ENCODE data around the gene GIMAP8.
"Not testable (repeated sequence)": the region's sequence is repeated elsewhere in the genome, so short reads cannot be mapped to it uniquely, and the experiment has no call there.

The GIMAP8 gene

GRCh38 chr7:150471886-150472285 lies 21.5 kb downstream of the GIMAP8 start:
- no peak for DNase-seq

DNA sequence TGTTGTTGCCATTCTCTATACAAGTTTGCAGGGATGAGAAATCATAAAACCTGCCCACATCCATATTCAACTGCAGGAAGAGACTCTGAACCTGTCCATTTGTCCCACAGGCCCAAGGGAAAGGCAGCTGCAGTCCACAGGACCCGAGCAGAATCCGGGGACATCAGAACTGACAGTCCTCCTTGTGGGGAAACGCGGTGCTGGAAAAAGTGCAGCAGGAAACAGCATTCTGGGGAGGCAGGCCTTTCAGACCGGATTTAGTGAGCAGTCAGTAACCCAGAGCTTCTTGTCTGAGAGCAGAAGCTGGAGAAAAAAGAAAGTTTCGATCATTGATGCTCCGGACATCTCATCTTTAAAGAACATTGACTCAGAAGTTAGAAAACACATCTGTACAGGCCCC lies 23.5 kb downstream of the GIMAP8 start:
- DNase-seq = no peak

- DNase-seq = peak in 1 of 2 donors; percentile 42
These were observed 25.9 kb downstream of the GIMAP8 start for GRCh38 chr7:150476285-150476684.

DNA sequence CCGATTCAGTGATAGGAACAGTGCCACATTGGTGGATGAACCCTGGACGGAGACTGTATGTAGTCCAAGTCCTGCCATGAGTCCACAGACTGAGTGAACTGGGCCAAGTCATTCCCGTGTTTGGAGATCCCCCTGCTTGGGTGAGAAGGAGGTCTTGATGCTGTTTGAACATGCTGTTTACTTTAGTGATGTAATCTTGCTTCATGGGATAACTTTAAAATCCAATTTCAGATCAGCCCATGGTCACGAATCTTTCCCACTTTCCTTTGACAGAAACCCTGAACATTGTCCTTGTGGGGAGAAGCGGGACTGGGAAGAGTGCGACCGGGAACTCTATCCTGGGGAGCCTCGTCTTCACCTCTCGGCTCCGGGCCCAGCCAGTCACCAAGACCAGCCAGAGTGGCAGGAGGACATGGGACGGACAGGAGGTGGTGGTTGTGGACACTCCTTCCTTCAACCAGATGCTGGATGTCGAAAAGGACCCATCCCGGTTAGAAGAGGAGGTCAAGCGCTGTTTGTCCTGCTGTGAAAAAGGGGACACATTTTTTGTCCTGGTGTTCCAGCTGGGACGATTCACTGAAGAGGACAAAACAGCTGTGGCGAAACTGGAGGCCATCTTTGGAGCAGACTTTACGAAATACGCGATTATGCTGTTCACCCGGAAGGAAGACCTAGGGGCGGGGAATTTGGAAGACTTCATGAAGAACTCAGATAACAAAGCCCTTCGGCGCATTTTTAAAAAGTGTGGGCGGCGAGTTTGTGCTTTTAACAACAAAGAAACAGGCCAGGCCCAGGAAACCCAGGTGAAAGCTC lies 26.6 kb downstream of the GIMAP8 start:
- peak in 1 of 2 donors; percentile 56 for DNase-seq

DNA sequence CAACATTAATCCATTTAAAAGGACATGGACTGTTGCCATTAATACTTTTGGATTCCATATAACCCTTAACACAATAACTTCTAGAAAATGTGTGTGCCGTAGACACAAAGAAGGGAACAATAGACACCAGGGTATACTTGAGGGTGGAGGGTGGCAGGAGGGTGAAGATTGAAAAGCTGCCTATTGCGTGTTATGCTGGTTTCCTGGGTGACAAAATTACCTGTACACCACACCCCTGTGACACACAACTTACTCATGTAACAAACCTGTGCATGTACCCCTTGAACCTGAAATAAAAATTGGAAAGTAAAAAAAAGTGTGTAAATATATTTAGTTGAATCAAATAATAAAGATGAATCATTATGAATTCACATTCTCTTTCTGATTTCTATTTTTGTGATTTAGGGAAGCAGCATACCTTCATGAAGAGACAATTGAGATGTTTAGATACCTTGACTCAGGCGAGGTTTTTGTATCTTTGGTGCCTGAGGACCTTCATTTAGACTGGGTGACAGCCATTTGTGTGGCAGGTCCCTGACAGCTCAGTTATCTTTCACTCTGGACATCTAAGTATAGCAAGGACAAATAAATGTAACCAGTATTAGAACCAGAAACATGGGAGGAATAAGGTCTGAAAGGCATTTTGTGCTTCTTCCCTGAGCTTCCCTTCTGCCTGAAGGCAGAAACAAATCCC lies 28.7 kb downstream of the GIMAP8 start:
- peak; percentile 82 to 87 for DNase-seq

DNA sequence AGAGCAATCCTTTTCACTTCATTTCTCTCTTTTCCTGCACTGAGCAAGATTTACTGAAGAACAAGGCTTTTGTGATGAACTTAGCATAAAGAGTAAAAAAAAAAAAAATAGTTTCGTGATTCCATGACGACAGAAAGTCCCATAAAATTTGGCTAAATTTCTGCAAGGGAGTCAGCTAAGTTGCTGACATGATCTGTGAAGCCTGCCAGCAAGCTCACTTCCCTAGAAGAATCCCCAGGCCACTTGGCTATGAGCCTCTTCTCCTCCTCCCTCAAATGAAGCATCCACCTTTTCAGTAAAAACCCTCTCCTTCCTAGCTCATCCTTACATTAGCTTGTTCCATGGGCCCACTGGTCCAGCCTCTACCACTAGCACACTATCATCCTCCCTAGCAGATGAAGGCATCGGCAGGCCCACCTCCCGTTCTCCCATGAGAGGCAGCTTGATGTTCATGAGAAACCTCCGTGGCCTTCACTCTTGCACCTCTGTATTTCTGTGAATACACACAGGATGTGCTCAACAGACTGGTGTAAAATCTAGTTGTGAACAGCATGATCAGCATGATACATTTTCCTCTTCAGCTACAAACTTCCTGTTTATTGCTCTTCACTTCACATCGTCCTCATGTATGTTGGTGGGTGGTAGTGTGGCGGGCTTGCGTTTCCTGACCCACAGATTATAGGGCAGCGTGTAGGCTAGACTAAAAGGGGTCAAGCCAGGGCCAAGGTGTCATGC lies 30.9 kb downstream of the GIMAP8 start:
- peak; percentile 63 to 83 for DNase-seq

DNA sequence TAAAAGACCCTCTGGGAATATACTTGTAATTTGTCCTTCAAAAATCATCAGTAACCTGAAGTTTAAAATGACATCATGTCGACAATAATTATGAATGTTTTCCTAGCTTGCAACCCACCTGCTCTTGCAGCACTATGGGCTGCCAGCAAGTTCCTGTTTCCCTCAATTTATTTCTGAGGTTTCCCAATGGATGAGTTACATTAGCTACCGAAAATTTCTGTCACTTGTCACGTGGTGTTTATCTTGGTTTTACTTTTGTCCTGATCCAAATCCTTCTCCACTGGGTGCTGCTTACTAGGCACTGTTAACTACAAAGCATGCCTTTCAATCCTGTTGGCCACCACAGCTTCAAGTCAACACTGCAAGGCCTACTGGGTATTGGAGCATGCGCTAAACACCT lies 31.5 kb downstream of the GIMAP8 start:
- no peak for DNase-seq

- DNase-seq = peak in 1 of 2 donors; percentile 42
These were observed 33.1 kb downstream of the GIMAP8 start for GRCh38 chr7:150483514-150483913.

GRCh38 chr7:150484071-150484470 lies 33.6 kb downstream of the GIMAP8 start:
- peak; percentile 57 to 87 for DNase-seq

GRCh38 chr7:150487625-150488024 lies 37.2 kb downstream of the GIMAP8 start:
- DNase-seq = no peak

DNA sequence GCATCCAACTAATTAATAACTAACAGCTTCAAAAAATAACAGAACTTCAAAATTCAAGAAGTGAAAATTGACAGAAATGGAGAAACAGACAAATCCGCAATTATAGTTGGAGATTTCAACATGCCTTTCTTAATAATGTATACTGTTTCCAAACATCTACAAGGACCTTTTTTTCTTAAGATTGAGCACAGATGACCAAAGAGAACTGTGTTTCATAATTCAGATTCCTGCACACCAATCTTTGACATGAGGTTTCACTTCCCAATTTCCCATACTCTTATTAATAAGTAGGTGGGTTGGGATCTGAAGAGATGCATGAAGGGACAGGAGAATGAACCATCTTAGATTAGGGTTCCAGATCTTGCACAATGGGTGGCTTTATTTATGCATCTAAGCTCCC lies 39.4 kb downstream of the GIMAP8 start:
- DNase-seq = no peak

DNA sequence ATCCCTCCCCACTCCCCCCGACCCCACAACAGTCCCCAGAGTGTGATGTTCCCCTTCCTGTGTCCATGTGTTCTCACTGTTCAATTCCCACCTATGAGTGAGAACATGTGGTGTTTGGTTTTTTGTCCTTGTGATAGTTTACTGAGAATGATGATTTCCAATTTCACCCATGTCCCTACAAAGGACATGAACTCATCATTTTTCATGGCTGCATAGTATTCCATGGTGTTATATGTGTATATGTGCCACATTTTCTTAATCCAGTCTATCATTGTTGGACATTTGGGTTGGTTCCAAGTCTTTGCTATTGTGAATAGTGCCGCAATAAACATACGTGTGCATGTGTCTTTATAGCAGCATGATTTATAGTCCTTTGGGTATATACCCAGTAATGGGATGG lies 43.0 kb downstream of the GIMAP8 start:
- not testable (repeated sequence) for DNase-seq

- DNase-seq = peak; percentile 35 to 77
These were observed 52.1 kb downstream of the GIMAP8 start for GRCh38 chr7:150502519-150502918.

DNA sequence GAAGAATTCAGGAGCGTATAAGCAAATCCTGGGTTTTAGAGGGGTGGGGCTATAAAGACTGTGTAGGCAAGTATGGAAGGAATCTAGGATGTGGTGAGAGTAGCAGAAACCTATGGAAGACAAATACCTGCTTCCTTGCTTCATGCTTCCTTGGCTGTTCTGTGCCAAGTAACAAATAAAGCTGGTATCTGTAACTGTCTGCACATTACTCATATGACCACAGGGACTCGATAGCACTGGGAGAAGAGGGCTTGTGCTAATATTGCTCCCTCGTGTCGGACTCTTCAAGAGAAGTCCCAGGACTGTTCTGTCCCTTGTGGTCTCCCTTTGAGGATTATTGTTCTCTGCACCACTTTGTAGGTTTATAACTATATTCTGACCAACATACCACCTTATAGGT lies 52.7 kb downstream of the GIMAP8 start:
- no peak for DNase-seq

- DNase-seq = no peak
These were observed 53.2 kb downstream of the GIMAP8 start for GRCh38 chr7:150503581-150503980.

- peak; percentile 46 to 59 for DNase-seq
These were observed 57.6 kb downstream of the GIMAP8 start for GRCh38 chr7:150507947-150508602.

GRCh38 chr7:150511048-150511447 lies 60.6 kb downstream of the GIMAP8 start:
- no peak for DNase-seq

DNA sequence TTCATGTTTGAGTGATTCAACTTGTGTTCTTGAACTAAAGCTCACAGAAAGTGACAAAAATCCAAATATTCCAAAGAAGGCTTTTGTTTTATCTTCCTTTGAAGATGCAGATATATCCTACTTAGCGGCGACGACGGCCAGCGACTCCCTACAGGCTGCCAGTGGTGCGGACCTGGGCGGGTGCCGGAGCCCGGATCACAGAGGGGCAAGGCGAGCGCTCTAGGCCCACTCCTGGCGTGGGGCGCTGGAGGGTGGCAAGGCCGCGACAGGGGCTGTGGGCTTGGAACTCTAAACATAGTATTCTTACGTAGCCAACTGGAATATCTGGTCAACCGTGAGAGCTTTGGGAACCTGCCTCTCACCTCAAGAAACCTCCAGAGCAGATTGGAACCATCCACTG lies 63.3 kb downstream of the GIMAP8 start:
- no peak for DNase-seq

DNA sequence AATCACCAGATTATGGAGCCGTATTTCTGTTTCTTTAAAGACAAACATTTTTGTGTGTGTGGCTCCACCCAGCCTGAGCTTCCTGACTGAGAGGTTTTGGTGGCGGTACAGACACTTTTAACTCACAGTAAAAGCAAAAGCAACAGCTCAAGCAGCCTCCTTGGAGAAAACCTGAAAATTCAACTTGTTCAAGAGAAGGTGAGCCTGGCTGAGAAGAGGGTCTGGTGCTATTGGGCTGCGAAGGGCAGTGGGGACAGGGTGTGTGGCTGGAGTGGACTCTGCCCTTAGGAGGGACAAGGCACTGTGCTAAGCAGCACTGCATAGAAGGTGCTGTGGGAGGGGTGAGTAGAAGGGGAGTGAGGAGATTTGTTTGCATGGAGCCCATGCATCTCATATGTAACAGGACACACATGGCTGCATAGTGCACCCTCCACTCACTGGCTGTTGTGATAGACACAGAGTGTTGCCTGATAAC lies 64.4 kb downstream of the GIMAP8 start, which contains the start of gene GIMAP7:
TSS of gene GIMAP7 (plus strand) at position 125 of the 475 bp plus-strand sequence. CDS start 5,103 bp downstream, outside the sequence.
- DNase-seq = peak; percentile 63 to 80

GRCh38 chr7:150515248-150516147 lies 65.1 kb downstream of the GIMAP8 start:
- DNase-seq = peak in 1 of 2 donors; percentile 42

GRCh38 chr7:150516956-150517745 lies 66.7 kb downstream of the GIMAP8 start:
- peak in 1 of 2 donors; percentile 49 for DNase-seq
